Measurements from ENCODE around the gene PKN1. TPM values are rescaled to one million over a fixed set of nuclear protein-coding genes. Genes with fewer than 3 reads are reported as not detected.

PKN1 gene
- total and polyA plus RNA-seq, 2 of the 13 experiments (the other 11 are each of a cell fraction or from before 2014, with no cell fraction given), result 45.7 to 54.5 TPM

DNA sequence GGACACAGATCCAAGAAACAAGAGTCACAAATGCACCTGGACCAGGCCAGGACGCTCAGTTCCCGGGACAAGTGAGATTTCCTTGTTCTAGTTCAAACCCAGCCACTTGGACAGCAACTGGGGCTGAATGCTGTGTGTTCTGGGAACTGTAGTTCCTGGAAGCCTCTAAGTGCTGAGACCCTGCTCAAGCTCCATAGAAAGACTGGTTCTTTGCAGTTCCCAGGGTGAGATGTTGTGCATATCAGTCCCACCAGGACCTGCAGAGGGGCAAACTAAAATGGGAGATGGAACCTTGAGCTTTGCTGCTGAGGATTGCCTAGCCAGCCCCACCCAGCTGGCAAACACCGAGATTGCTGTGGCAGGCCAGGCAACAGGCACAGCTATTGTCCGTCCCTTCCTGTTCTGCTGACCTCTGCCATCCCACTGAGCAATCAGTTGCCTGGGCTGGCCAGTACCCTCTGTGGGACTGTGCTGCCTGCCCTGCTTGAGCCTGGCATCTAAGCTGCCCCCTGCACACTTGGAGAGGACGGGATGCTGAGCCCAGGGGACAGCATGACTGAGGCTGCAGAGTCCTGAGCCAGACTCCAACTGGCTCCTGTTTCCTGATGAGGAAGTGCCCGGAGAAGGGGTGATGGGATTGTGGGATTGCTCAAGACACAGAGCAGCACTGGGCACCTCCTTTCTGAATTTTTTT is 64.3 kb downstream of the PKN1 start (continued):
- TF ChIP-seq ZNF891 (CRISPR knock-in tag; IDR thresholded peaks at IDR 0.05) (no peak), KLF13 (CRISPR knock-in tag; IDR thresholded peaks at IDR 0.05) (no peak), MTA1 (CRISPR knock-in tag; IDR thresholded peaks at IDR 0.05; ENCODE audit: borderline replicate concordance) (peak; percentile 30; the same call in 1 of the 2 replicates), ZNF883 (CRISPR knock-in tag; IDR thresholded peaks at IDR 0.05; ENCODE audit: not compliant biosample characterization) (no peak), SRY (CRISPR knock-in tag; IDR thresholded peaks at IDR 0.05) (peak; percentile 61; the same call in 1 of the 2 replicates), ZNF124 (CRISPR knock-in tag; IDR thresholded peaks at IDR 0.05) (no peak), ZSCAN29 (CRISPR knock-in tag; conservative IDR thresholded peaks at IDR 0.05) (no peak; the same call in 1 of the 2 replicates), ELF3 (CRISPR knock-in tag; IDR thresholded peaks at IDR 0.05) (no peak), CENPT (CRISPR knock-in tag; IDR thresholded peaks at IDR 0.05; ENCODE audit: low read depth) (no peak), AHR (CRISPR knock-in tag; IDR thresholded peaks at IDR 0.05) (no peak), FOXA3 (CRISPR knock-in tag; IDR thresholded peaks at IDR 0.05) (no peak), RXRB (CRISPR knock-in tag; IDR thresholded peaks at IDR 0.05; ENCODE audit: borderline replicate concordance) (peak; percentile 23; the same call in 1 of the 2 replicates), ATF7-NPFF (CRISPR knock-in tag; IDR thresholded peaks at IDR 0.05; ENCODE audit: low read depth) (no peak), GABPA (IDR thresholded peaks at IDR 0.05; ENCODE audit: low read depth, low read length) (no peak), GABPA (CRISPR knock-in tag; IDR thresholded peaks at IDR 0.05; ENCODE audit: low read depth) (peak; percentile 21; the same call in 1 of the 2 replicates), ZNF878 (CRISPR knock-in tag; IDR thresholded peaks at IDR 0.05) (no peak), ZNF550 (CRISPR knock-in tag; IDR thresholded peaks at IDR 0.05; ENCODE audit: borderline replicate concordance) (no peak)
- TF ChIP-seq, protein P1, sequence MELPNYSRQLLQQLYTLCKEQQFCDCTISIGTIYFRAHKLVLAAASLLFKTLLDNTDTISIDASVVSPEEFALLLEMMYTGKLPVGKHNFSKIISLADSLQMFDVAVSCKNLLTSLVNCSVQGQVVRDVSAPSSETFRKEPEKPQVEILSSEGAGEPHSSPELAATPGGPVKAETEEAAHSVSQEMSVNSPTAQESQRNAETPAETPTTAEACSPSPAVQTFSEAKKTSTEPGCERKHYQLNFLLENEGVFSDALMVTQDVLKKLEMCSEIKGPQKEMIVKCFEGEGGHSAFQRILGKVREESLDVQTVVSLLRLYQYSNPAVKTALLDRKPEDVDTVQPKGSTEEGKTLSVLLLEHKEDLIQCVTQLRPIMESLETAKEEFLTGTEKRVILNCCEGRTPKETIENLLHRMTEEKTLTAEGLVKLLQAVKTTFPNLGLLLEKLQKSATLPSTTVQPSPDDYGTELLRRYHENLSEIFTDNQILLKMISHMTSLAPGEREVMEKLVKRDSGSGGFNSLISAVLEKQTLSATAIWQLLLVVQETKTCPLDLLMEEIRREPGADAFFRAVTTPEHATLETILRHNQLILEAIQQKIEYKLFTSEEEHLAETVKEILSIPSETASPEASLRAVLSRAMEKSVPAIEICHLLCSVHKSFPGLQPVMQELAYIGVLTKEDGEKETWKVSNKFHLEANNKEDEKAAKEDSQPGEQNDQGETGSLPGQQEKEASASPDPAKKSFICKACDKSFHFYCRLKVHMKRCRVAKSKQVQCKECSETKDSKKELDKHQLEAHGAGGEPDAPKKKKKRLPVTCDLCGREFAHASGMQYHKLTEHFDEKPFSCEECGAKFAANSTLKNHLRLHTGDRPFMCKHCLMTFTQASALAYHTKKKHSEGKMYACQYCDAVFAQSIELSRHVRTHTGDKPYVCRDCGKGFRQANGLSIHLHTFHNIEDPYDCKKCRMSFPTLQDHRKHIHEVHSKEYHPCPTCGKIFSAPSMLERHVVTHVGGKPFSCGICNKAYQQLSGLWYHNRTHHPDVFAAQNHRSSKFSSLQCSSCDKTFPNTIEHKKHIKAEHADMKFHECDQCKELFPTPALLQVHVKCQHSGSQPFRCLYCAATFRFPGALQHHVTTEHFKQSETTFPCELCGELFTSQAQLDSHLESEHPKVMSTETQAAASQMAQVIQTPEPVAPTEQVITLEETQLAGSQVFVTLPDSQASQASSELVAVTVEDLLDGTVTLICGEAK (IDR thresholded peaks at IDR 0.05), result no peak
- TF ChIP-seq, protein P1 (CRISPR knock-in tag; IDR thresholded peaks at IDR 0.05), result no peak
- TF ChIP-seq, protein P2, sequence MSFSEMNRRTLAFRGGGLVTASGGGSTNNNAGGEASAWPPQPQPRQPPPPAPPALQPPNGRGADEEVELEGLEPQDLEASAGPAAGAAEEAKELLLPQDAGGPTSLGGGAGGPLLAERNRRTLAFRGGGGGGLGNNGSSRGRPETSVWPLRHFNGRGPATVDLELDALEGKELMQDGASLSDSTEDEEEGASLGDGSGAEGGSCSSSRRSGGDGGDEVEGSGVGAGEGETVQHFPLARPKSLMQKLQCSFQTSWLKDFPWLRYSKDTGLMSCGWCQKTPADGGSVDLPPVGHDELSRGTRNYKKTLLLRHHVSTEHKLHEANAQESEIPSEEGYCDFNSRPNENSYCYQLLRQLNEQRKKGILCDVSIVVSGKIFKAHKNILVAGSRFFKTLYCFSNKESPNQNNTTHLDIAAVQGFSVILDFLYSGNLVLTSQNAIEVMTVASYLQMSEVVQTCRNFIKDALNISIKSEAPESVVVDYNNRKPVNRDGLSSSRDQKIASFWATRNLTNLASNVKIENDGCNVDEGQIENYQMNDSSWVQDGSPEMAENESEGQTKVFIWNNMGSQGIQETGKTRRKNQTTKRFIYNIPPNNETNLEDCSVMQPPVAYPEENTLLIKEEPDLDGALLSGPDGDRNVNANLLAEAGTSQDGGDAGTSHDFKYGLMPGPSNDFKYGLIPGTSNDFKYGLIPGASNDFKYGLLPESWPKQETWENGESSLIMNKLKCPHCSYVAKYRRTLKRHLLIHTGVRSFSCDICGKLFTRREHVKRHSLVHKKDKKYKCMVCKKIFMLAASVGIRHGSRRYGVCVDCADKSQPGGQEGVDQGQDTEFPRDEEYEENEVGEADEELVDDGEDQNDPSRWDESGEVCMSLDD (CRISPR knock-in tag; IDR thresholded peaks at IDR 0.05; ENCODE audit: borderline replicate concordance), result no peak

All from HepG2 (cell line).